ENCODE measurements around the gene CCDC69.
"Not testable (repeated sequence)": the region's sequence is repeated elsewhere in the genome, so short reads cannot be mapped to it uniquely, and the experiment has no call there.

The CCDC69 gene

DNA sequence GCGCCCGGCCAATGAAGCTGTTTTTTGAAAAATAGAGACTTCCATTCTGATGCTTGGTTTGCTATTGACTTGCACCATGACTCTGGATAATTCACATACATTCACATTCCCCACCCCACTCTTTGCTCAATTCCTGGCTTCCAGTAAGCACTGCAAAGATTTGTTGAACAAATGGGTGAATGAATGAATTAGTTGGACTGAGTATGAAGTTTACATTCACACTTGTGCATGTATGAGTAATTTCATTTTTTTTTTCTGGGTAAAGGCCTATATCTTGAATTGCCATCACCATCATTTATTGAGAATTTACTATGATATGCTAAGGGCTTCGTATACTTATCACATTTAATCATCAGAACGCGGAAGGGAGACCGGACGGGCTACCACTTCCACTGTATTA, 13.8 kb upstream of the CCDC69 start:
- Mint-ChIP-seq H3K27ac (peak overlapping the region; percentile 4), H3K9me3 (ENCODE audit: low read depth) (no peaks in the 10 kb centered on the region), H3K36me3 (no peaks in the 10 kb centered on the region), H3K27me3 (no peaks in the 10 kb centered on the region), H3K4me1 (ENCODE audit: low read depth) (peaks cover 37% of the 10 kb centered on the region), H3K4me3 (peak overlapping the region; percentile 17)

DNA sequence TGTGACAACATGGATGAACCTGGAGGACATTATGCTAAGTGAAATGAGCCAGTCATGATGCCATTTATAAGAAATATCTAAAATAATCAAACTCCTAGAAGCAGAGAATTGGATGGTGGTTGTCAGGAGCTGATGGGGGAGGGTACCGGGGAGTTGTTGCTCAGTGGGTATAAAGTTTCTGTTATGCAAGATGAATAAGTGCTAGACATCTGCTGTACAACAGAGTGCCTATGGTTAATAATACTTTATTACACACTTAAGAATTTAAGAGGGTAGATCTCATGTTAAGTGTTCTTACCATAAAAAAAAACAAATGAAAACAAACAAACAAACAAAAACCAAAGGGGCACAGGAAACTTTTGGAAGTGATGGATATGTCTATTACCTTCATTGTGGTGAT, 13.0 kb upstream of the CCDC69 start:
- H3K36me3 Mint-ChIP-seq, result no peaks in the 10 kb centered on the region
- no peaks in the 10 kb centered on the region for H3K9me3 Mint-ChIP-seq (ENCODE audit: low read depth)
- H3K4me1 Mint-ChIP-seq (ENCODE audit: low read depth), result peaks cover 39% of the 10 kb centered on the region
- H3K27ac Mint-ChIP-seq, result no peak overlapping the region
- no peaks in the 10 kb centered on the region for H3K27me3 Mint-ChIP-seq
- H3K4me3 Mint-ChIP-seq, result no peak overlapping the region

DNA sequence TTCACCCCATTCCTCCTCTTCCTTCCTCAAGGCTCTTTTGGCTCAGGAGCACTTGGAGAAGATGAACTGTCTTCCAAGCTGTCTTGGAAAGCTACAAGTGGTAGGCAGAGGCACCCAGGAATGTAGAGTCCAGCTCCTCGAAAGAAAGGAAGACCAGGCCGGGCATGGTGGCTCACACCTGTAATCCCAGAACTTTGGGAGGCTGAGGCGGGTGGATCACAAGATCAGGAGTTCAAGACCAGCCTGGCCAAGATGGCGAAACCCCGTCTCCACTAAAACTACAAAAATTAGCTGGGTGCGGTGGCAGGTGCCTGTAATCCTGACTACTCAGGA, 11.3 kb upstream of the CCDC69 start:
- H3K27me3 Mint-ChIP-seq; H3K27ac Mint-ChIP-seq; H3K4me3 Mint-ChIP-seq; H3K9me3 Mint-ChIP-seq (ENCODE audit: low read depth); H3K36me3 Mint-ChIP-seq: not testable (repeated sequence)
- peaks cover 39% of the 10 kb centered on the region for H3K4me1 Mint-ChIP-seq (ENCODE audit: low read depth)

DNA sequence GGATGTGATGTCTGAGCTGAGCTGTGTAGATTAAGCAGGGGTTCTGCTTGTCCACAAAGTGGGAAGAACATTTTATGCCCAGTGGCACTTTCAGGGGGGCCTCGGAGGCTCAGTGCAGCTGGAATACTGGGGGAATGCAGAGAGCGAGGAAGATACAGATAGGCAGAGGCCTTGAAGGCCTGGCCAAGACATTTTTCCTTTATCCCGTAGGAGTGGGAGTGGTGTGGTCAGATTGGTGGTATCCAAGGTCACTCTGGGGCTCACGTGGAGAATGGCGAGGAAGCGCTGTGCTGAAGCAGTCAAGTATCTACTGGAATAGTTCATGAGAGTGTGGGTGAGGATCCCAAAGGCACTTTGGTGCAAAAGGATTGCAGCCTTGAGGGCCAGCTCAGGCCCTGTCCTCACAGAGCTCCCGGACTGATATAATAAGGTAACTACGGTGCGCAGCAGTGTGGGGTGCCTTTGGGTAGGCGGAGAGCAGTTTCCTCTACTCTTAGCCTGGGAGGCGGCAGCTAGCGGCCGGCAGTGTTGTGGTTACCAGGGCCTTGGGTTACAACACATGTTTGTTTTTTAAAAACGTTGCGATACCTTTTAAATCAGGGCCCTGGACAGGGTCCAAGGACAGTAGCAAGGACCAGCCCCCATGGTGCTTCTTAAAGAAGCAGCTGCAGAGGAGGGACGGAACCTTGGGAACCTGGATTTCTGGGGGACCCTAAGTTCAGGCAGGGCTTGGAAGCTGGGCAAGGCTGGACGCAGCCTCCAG, 10.8 kb upstream of the CCDC69 start:
- H3K4me1 Mint-ChIP-seq (ENCODE audit: low read depth), result peaks cover 39% of the 10 kb centered on the region
- peaks cover 2% of the 10 kb centered on the region for H3K36me3 Mint-ChIP-seq
- H3K9me3 Mint-ChIP-seq (ENCODE audit: low read depth), result no peaks in the 10 kb centered on the region
- H3K27ac Mint-ChIP-seq, result peak overlapping the region; percentile 85
- H3K27me3 Mint-ChIP-seq, result no peaks in the 10 kb centered on the region
- H3K4me3 Mint-ChIP-seq, result peak overlapping the region; percentile 75

DNA sequence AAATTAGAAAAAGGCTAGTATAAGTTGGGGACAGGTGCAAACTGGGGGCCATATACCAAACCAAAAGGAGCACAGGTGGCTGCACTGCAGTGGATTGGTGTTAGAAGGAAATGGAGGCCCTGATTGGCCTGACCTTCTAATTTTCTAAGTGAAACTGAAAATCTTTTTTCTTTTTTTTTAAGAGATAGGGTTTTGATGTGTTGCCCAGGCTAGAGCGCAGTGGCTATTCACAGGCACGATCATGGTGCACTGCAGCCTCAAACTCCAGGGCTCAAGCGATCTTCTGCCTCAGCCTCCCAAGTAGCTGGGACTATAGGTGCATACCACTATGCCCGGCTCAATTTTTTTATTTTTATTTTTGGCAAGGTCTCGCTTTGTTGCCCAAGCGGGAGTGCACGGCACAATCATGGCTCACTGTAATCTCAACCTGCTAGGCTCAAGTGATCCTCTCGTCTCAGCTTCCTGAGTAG, 9.8 kb upstream of the CCDC69 start:
- H3K27ac Mint-ChIP-seq, result no peak overlapping the region
- H3K9me3 Mint-ChIP-seq (ENCODE audit: low read depth), result no peaks in the 10 kb centered on the region
- H3K36me3 Mint-ChIP-seq, result peaks cover 2% of the 10 kb centered on the region
- H3K4me3 Mint-ChIP-seq, result no peak overlapping the region
- no peaks in the 10 kb centered on the region for H3K27me3 Mint-ChIP-seq
- peaks cover 33% of the 10 kb centered on the region for H3K4me1 Mint-ChIP-seq (ENCODE audit: low read depth)

DNA sequence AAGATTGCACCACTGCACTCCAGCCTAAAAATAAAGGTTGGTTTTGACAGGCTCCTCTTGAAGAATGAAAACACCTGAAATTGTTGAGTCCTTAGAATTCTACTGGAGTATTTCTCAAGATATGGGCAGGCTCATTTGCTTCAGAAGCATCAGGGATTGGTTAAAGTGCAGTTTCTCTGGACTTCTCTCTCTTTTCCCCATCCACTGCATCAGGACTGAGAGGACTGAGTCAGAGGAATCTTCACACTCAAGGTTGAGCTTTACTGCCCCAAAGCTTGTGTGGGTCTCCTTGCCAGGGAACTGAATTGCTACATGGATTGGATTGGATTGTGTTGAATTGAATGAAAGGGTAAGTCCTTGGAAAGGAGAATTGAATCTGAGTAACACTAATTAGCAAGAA, 7.5 kb upstream of the CCDC69 start:
- Mint-ChIP-seq H3K9me3 (ENCODE audit: low read depth) (no peaks in the 10 kb centered on the region), H3K27ac (no peak overlapping the region), H3K4me1 (ENCODE audit: low read depth) (peaks cover 23% of the 10 kb centered on the region), H3K4me3 (no peak overlapping the region), H3K27me3 (no peaks in the 10 kb centered on the region), H3K36me3 (peaks cover 2% of the 10 kb centered on the region)

DNA sequence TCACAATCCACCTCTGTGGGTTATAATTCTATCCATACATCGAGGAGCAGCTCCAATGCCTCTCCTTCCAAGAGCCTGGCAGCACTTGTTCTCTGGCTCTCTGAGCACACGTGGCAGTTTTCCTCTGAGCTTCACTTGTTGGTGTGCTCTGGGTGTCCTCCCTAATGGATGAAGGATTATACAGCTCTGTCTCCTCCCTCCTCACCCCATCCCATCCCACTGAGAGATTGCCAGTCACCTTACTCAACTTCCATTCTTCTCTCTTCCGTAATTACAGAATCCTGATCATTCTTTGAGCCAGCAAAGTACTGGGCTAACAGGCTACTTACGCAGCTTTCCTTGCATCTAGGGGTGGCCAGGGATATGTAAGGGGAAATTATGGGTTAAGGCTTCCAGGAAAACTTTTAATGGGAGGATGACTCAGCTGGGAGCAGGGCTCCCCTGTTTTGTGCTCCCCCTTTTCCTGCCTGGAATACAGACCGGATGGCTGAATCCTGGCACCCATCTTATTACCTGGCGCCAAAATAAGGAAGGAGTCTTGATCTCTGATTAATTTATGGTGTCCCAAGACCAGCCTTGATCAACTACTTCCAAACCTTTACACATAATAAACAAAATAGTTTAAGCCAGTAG, 6.3 kb upstream of the CCDC69 start:
- Mint-ChIP-seq H3K36me3 (peaks cover 2% of the 10 kb centered on the region), H3K27me3 (no peaks in the 10 kb centered on the region), H3K4me3 (no peak overlapping the region), H3K27ac (no peak overlapping the region), H3K4me1 (ENCODE audit: low read depth) (peaks cover 25% of the 10 kb centered on the region), H3K9me3 (ENCODE audit: low read depth) (no peaks in the 10 kb centered on the region)

DNA sequence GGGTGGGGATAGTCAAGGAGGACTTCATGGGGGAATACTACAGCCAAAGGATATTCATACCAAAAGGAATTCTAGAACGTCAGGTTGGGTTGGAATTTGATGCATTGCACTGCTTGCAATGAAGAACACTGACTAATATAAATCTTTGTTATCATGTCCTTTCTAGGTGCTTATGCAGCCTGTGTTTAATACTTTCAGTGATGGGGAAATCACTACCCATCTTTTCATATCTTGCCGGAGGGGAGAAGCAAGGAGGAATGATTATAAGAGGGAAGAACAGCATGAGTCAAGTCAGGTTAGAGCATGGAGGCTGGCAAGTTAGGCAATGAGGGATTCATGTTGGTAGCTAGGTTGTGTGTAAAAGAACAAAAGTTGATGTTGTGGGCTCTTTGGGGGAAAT, 5.1 kb upstream of the CCDC69 start:
- no peak overlapping the region for H3K4me3 Mint-ChIP-seq
- H3K36me3 Mint-ChIP-seq, result peaks cover 2% of the 10 kb centered on the region
- no peaks in the 10 kb centered on the region for H3K9me3 Mint-ChIP-seq (ENCODE audit: low read depth)
- no peak overlapping the region for H3K27ac Mint-ChIP-seq
- H3K4me1 Mint-ChIP-seq (ENCODE audit: low read depth), result peaks cover 22% of the 10 kb centered on the region
- no peaks in the 10 kb centered on the region for H3K27me3 Mint-ChIP-seq

DNA sequence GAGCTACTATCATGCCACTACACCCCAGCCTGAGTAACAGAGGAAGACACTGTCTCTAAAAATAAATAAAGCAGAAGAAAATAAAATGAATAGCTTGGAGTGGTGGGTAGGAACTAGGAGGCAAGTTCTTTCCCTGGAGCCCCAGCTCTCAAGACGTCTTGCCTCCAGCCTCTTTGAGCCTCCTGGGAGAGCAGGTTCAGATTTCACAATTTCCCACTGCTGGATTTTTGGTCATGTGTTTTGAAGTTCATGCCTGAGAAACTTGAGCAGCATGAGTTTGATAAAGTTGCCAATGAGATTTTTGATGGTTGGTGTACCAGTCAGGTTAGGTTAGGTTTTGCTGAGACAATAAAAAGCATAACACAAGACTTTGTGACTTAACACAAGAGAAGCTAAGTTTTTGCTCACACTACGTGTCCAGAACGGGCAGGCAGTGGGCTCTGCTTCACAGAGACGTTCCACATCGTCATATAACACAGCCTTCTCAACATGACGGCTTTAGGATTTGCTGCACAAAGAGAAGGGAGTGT, 4.1 kb upstream of the CCDC69 start:
- Mint-ChIP-seq H3K36me3 (peaks cover 2% of the 10 kb centered on the region), H3K27ac (no peak overlapping the region), H3K9me3 (ENCODE audit: low read depth) (no peaks in the 10 kb centered on the region), H3K4me3 (no peak overlapping the region), H3K4me1 (ENCODE audit: low read depth) (peaks cover 16% of the 10 kb centered on the region), H3K27me3 (no peaks in the 10 kb centered on the region)

DNA sequence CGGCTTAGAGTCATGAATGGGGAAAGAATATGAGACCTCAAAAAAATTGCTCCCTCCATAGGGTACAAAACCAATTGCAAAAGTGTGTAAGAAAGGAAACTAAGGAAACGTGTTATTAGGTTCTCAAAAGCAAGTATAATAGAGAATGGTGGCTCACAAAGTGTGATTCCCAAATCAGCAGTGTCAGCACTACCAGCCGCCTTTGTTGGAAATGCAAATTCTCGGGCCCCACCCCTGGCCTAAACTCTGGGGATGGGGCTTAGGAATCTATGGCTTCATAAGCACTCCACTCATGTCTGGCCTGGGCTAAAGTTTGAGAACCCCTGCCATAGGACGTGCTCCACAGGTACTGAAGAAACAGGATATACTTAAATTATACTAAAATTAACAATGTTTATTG, 1.6 kb upstream of the CCDC69 start:
- Mint-ChIP-seq H3K4me3 (peak overlapping the region; percentile 75), H3K36me3 (peaks cover 6% of the 10 kb centered on the region), H3K4me1 (ENCODE audit: low read depth) (peaks cover 40% of the 10 kb centered on the region), H3K9me3 (ENCODE audit: low read depth) (no peaks in the 10 kb centered on the region), H3K27me3 (no peaks in the 10 kb centered on the region), H3K27ac (peak overlapping the region; percentile 96)

DNA sequence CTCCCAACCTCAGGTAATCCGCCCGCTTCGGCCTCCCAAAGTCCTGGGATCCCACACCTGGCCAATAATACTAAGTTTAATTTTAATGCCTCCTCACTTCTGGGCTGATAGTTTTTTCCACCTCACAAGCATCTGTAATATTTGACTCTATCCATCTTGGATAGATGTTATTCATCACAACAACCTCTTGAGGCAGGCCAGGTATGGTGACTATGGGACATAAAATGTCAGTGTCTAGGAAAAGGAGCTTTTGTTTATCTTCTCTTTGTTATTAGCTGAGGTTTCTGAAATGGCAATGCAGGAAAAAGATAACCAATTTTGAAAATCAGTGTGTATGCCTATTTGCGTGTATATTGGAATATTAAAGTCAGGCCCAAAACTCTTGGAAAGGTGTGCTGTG, 1.2 kb upstream of the CCDC69 start:
- Mint-ChIP-seq H3K27me3 (no peaks in the 10 kb centered on the region), H3K4me1 (ENCODE audit: low read depth) (peaks cover 44% of the 10 kb centered on the region), H3K36me3 (peaks cover 6% of the 10 kb centered on the region), H3K27ac (peak overlapping the region; percentile 96), H3K9me3 (ENCODE audit: low read depth) (no peaks in the 10 kb centered on the region), H3K4me3 (peak overlapping the region; percentile 75)

DNA sequence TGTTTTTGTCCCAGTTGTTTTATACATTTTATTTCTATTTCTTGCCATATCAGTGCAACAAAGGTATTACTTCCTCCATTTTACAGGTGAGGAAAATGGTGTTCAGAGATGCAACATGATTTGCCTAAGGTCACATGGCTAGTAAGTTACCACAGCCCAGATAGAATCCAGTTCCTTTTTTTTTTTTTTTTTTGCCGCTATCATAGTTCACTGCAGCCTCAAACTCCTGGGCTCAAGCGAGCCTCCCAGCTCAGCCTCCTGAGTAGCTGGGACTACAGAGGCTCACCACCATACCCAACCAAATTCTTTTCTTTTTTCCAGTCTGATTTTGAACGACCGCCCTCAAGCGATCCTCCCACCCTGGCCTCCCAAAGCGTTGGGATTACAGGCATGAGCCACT, 480 bp upstream of the CCDC69 start:
- Mint-ChIP-seq H3K4me1 (ENCODE audit: low read depth) (peaks cover 51% of the 10 kb centered on the region), H3K4me3 (peak overlapping the region; percentile 85), H3K27me3 (no peaks in the 10 kb centered on the region), H3K9me3 (ENCODE audit: low read depth) (no peaks in the 10 kb centered on the region), H3K36me3 (peaks cover 4% of the 10 kb centered on the region), H3K27ac (peak overlapping the region; percentile 96)

DNA sequence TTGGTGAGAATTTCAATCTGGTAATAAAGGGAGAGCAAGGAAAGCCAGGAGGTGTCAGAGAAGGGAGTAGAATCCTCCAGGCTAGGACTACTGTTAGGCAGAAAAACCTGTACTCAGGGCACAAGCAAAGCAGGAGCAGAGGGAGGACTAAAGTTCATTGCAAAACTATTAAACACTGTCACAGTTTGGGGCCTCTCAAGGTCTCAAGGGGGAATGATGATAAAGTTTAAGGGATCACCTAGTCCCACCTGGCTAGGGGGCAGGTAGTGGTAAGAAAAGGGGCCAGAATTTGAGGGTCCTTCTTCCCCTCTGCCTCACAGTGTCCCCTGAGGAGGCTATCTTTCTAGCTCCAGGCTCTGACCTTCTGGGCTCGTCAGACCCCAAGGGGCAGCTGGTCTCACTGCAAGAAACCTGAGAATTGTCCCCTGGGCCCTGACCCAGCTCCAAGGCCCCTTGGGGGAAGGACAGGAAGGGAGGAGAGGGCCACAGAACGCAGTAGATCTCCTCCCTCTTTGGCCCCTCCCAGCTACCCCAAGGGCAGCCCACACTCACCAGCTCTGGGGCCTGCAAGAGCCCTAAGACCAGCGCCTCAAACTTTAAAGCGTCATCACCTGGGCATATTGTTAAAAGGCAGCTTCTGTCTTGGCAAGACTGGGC, 974 bp downstream of the CCDC69 start:
- peak overlapping the region; percentile 85 for H3K4me3 Mint-ChIP-seq
- H3K27ac Mint-ChIP-seq, result peak overlapping the region; percentile 96
- peaks cover 65% of the 10 kb centered on the region for H3K4me1 Mint-ChIP-seq (ENCODE audit: low read depth)
- H3K36me3 Mint-ChIP-seq, result peaks cover 4% of the 10 kb centered on the region
- no peaks in the 10 kb centered on the region for H3K9me3 Mint-ChIP-seq (ENCODE audit: low read depth)
- H3K27me3 Mint-ChIP-seq, result no peaks in the 10 kb centered on the region

DNA sequence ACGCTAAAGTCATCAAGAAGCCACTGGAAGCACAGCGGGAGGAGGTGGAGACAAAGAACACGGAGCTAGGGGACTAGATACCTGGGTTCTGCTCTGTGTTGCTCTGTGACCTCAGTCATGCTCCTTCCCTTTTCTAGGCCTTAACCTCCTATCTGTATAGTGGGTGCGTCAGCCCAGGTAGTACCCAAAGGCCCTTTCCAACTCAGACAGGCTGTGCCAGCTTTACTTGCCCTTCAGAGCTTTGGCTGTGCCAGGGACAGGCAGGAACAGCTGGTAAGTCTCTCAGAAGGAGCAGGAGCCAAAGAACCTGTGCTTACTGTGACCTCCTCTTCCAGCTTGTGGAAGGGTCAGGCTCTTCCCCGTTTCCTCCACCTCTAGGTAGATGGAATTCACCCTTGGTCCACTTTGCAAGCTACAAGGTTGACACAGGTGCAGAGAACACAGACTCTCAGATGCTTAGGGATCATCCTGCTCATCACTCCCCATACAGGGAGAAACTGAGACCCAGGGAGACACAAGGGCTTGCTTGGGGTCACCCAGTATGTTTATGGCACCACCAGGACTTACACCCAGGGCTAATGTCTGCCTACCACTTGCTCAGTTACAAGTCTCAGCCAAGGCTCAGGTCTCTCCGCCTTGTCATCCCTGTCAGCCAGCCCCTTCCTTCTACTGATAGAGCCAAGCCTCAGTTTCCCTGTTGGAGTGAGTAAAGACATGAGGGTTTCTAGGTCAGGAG, 1.7 kb downstream of the CCDC69 start:
- peaks cover 72% of the 10 kb centered on the region for H3K4me1 Mint-ChIP-seq (ENCODE audit: low read depth)
- H3K36me3 Mint-ChIP-seq, result peaks cover 8% of the 10 kb centered on the region
- no peaks in the 10 kb centered on the region for H3K9me3 Mint-ChIP-seq (ENCODE audit: low read depth)
- no peaks in the 10 kb centered on the region for H3K27me3 Mint-ChIP-seq
- H3K4me3 Mint-ChIP-seq, result peak overlapping the region; percentile 85
- peak overlapping the region; percentile 96 for H3K27ac Mint-ChIP-seq

DNA sequence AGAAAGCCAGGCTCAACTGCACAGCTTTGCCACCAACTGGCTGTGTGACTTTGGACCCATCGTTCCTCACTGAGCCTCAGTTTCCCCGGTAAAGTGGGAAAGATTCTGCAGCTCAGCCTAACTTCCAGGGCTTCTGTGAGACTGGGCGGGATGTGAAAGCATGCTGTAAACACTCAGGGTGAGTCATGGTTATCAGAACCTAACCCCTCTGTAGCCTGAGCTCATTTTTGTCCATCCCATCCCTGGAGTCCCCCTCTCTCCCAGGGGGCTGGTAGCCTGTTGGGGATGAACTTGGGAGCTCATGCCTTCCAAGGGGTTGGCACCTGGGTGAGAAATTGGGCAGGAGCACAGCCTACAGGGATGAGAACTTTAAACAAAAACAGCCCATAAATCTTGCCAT, 2.3 kb downstream of the CCDC69 start:
- Mint-ChIP-seq H3K9me3 (ENCODE audit: low read depth) (no peaks in the 10 kb centered on the region), H3K27ac (peak overlapping the region; percentile 96), H3K4me1 (ENCODE audit: low read depth) (peaks cover 77% of the 10 kb centered on the region), H3K36me3 (peaks cover 8% of the 10 kb centered on the region), H3K4me3 (peak overlapping the region; percentile 85), H3K27me3 (no peaks in the 10 kb centered on the region)

All from activated naive CD8-positive, alpha-beta T cell (primary cell).